Astrocyte (in vitro differentiated cells and primary cell): ENCODE results near the gene ZNF784. TPM values are rescaled to one million over a fixed set of nuclear protein-coding genes. Genes with fewer than 3 reads are reported as not detected.

Experiments used
- DNase-seq: peaks from one replicate; pipeline ENCODE4 v3.0.0-alpha.2; 2010; ENCODE audit warnings: low read depth
- FAIRE-seq: peaks from 2 replicates; lab custom pipeline; 2011; peaks lifted over from hg19 to GRCh38; lab: Jason Lieb, UNC
- H2AFZ ChIP-seq: 2 replicates; pipeline ENCODE4 v1.6.0; 2012; ENCODE audit warnings: low read depth, low read length, inconsistent platforms
- H3K27ac ChIP-seq: 2 replicates; pipeline ENCODE4 v1.5.1; 2011; ENCODE audit warnings: low read depth, low read length, inconsistent platforms
- H3K27me3 ChIP-seq: 2 replicates; pipeline ENCODE4 v1.6.0; 2011; ENCODE audit warnings: low read length, inconsistent platforms; ENCODE audit not compliant: insufficient read depth
- H3K36me3 ChIP-seq: 2 replicates; pipeline ENCODE4 v1.5.1; 2011; ENCODE audit warnings: low read length, inconsistent platforms; ENCODE audit not compliant: insufficient read depth
- H3K4me1 ChIP-seq: 2 replicates; pipeline ENCODE4 v1.5.1; 2011; ENCODE audit warnings: low read length, inconsistent platforms; ENCODE audit not compliant: insufficient read depth
- H3K4me2 ChIP-seq: 2 replicates; pipeline ENCODE4 v1.6.0; 2012; ENCODE audit warnings: low read length, inconsistent platforms
- H3K4me3 ChIP-seq: 2 replicates; pipeline ENCODE4 v1.5.1; 2011; ENCODE audit warnings: low read depth, mild to moderate bottlenecking, low read length, inconsistent platforms; ENCODE audit not compliant: insufficient read depth
- H3K79me2 ChIP-seq: 2 replicates; pipeline ENCODE4 v1.6.0; 2012; ENCODE audit warnings: mild to moderate bottlenecking, low read length, inconsistent platforms; ENCODE audit not compliant: insufficient read depth
- H3K9ac ChIP-seq: 2 replicates; pipeline ENCODE4 v1.6.0; 2012; ENCODE audit warnings: mild to moderate bottlenecking, low read length, inconsistent platforms
- H3K9me3 ChIP-seq: 2 replicates; pipeline ENCODE4 v1.5.1; 2012; ENCODE audit warnings: low read depth, mild to moderate bottlenecking, low read length, inconsistent platforms; ENCODE audit not compliant: insufficient read depth
- H4K20me1 ChIP-seq: 2 replicates; pipeline ENCODE4 v1.6.0; 2012; ENCODE audit warnings: low read length, inconsistent platforms; ENCODE audit not compliant: insufficient read depth
- H3K27ac Mint-ChIP-seq: one replicate; pipeline ENCODE4 v1.8.0; 2021; ENCODE audit warnings: mild to moderate bottlenecking, mixed read lengths; ENCODE audit not compliant: unreplicated experiment
- H3K27me3 Mint-ChIP-seq: one replicate; pipeline ENCODE4 v1.8.0; 2021; ENCODE audit warnings: low read depth, mixed read lengths; ENCODE audit not compliant: unreplicated experiment
- H3K36me3 Mint-ChIP-seq: one replicate; pipeline ENCODE4 v1.8.0; 2021; ENCODE audit warnings: low read depth, mixed read lengths; ENCODE audit not compliant: unreplicated experiment
- H3K4me1 Mint-ChIP-seq: one replicate; pipeline ENCODE4 v1.8.0; 2021; ENCODE audit warnings: low read depth, mixed read lengths; ENCODE audit not compliant: unreplicated experiment
- H3K4me3 Mint-ChIP-seq: one replicate; pipeline ENCODE4 v1.8.0; 2021; ENCODE audit warnings: mild to moderate bottlenecking, moderate library complexity, mixed read lengths; ENCODE audit not compliant: unreplicated experiment
- H3K9me3 Mint-ChIP-seq: one replicate; pipeline ENCODE4 v1.8.0; 2021; ENCODE audit warnings: mild to moderate bottlenecking, mixed read lengths; ENCODE audit not compliant: unreplicated experiment
- CTCF ChIP-seq: IDR thresholded peaks from 2 replicates; pipeline ENCODE4 v1.5.1; 2011; ENCODE audit warnings: low read depth, mild to moderate bottlenecking, inconsistent platforms, low read length, moderate library complexity; ENCODE audit not compliant: insufficient read depth
- EZH2 ChIP-seq: IDR thresholded peaks from 2 replicates; pipeline ENCODE4 v1.6.1; 2012; ENCODE audit warnings: mild to moderate bottlenecking, low read length, inconsistent platforms; ENCODE audit not compliant: insufficient read depth
- total RNA-seq: library from RNA; stranded (reverse); gene quantifications from 2 replicates; pipeline ENCODE4 v1.2.1, GENCODE V29; 2021

Gene ZNF784
- total RNA-seq, 1 donor from 2014 or later: 5.3 TPM

GRCh38 chr19:55642153-55643002, 18.0 kb upstream of the ZNF784 start:
- Mint-ChIP-seq H3K4me1 (peaks cover 19% of the 10 kb centered on the region), H3K27ac (peak overlapping the region; percentile 95), H3K9me3 (no peaks in the 10 kb centered on the region), H3K27me3 (no peaks in the 10 kb centered on the region), H3K4me3 (peak overlapping the region; percentile 97), H3K36me3 (peaks cover 12% of the 10 kb centered on the region)
- TF ChIP-seq EZH2 (no peak), CTCF (no peak)
- H3K79me2 ChIP-seq: peaks cover 60% of the 10 kb centered on the region
- H3K27me3 ChIP-seq: no peaks in the 10 kb centered on the region
- peak overlapping the region; percentile 92 for H3K9ac ChIP-seq
- H3K9me3 ChIP-seq: no peaks in the 10 kb centered on the region
- H2AFZ ChIP-seq: no peak overlapping the region
- DNase-seq (no peak), FAIRE-seq (no peak)
- H3K4me1 ChIP-seq: peaks cover 31% of the 10 kb centered on the region
- peak overlapping the region; percentile 87 for H3K4me3 ChIP-seq
- peaks cover 25% of the 10 kb centered on the region for H4K20me1 ChIP-seq
- H3K27ac ChIP-seq: no peak overlapping the region
- peaks cover 9% of the 10 kb centered on the region for H3K36me3 ChIP-seq
- H3K4me2 ChIP-seq: peak overlapping the region; percentile 100

- Histone ChIP-seq H3K36me3 (peaks cover 9% of the 10 kb centered on the region), H3K4me1 (peaks cover 32% of the 10 kb centered on the region), H3K4me2 (peak overlapping the region; percentile 100), H4K20me1 (peaks cover 21% of the 10 kb centered on the region), H3K79me2 (peaks cover 63% of the 10 kb centered on the region), H2AFZ (no peak overlapping the region), H3K4me3 (peak overlapping the region; percentile 76), H3K27me3 (no peaks in the 10 kb centered on the region), H3K9ac (peak overlapping the region; percentile 92), H3K27ac (peak overlapping the region; percentile 71), H3K9me3 (no peaks in the 10 kb centered on the region)
- H3K9me3 Mint-ChIP-seq: no peaks in the 10 kb centered on the region
- no peak for FAIRE-seq
- TF ChIP-seq CTCF (no peak), EZH2 (no peak)
- H3K27ac Mint-ChIP-seq: peak overlapping the region; percentile 72
- H3K36me3 Mint-ChIP-seq: peaks cover 7% of the 10 kb centered on the region
- DNase-seq: peak; percentile 18
- H3K4me3 Mint-ChIP-seq: peak overlapping the region; percentile 89
- no peaks in the 10 kb centered on the region for H3K27me3 Mint-ChIP-seq
- H3K4me1 Mint-ChIP-seq: peaks cover 22% of the 10 kb centered on the region
These were observed 17.2 kb upstream of the ZNF784 start for GRCh38 chr19:55641426-55642152.
